Cardiac septum (tissue), 1 donor: Measurements from ENCODE around the gene SLC39A11. TPM values are rescaled to one million over a fixed set of nuclear protein-coding genes. Genes with fewer than 3 reads are reported as not detected.
"Not testable (repeated sequence)": the region's sequence is repeated elsewhere in the genome, so short reads cannot be mapped to it uniquely, and the experiment has no call there.

Experiments used
- DNase-seq: peaks from one replicate; pipeline ENCODE4 v3.0.0-alpha.2; 2020; ENCODE audit warnings: low spot score
- intact Hi-C: fragments of 100-400 bp; cut with DNase I; formaldehyde crosslinking; loops from one replicate; pipeline ENCODE4 v1.14.0; 2022
- total RNA-seq: library from RNA; stranded (reverse); fragmentation: NEBNext Ultra II Directional; extraction: Animal tissue kit (Norgen Biotek cat#: 25700); gene quantifications from one replicate; pipeline ENCODE4 v1.2.1, GENCODE V29; 2021
- donor health status: DM: no; HTN: no; CAD: no.

Gene SLC39A11
- total RNA-seq, 1 donor from 2014 or later, result 7.2 TPM

DNA sequence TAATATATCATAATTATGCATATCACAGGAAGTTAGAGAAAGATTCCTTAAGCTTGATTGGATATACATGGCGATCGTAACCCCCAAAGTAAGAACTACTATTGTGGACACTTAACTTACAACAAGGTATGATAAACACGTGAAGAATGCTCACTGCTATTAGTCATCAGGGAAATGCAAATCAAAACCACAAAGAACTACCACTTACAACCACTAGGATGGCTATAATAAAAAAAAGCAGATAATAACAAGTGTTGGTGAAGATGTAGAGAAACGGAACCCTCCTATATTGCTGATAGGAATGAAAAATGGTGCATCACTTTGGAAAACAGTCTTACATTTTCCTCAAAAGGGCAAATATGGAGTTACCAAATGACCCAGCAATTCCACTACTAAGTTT is 265.9 kb downstream of the SLC39A11 start:
- intact Hi-C loops, result no loop called here
- no peak for DNase-seq

DNA sequence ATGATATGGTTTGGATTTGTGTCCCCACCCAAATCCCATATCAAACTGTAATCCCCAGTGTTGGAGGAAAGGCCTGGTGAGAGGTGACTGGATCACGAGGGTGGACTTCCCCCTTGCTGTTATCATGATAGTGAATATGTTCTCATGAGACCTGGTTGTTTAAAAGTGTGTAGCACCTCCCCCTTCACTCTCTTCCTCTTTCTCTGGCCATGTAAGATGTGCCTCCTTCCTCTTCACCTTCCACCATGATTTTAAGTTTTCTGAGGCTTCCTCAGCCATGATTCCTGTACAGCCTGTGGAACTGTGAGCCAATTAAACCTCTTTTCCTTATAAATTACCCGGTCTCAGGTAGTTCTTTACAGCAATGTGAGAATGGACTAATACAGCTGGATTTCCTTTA is 266.4 kb downstream of the SLC39A11 start:
- intact Hi-C loops, DNase-seq: not testable (repeated sequence)

DNA sequence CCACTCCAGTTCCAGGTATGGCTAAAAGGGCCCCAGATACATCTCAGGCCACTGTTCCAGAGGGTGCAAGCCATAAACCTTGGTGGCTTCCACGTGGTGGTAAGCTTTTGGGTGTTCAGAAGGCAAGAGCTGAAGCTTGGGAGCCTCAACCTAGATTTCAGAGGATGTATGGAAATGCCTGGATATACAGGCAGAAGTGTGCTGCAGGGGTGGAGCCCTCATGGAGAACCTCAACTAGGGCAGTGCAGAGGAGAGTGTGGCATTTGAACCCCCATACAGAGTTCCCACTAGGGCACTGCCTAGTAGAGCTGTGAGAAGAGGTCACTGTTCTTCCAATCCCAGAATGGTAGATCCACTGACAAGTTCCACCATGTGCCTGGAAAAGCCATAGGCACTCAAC is 267.3 kb downstream of the SLC39A11 start:
- DNase-seq, result no peak
- intact Hi-C loops, result no loop called here

DNA sequence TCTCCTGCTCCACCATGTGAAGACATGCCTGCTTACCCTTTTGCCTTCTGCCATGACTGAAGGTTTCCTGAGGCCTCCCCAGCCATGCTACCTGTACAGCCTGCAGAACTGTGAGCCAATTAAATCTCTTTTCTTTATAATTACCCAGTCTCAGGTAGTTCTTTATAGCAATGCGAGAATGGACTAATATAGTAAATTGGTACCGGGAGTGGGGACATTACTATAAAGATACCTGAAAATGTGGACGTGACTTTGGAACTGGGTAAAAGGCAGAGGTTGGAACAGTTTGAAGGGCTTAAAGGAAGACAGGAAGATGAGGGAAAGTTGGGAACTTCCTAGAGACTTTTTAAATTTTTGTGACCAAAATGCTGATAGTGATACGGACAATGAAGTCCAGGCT is 268.2 kb downstream of the SLC39A11 start:
- intact Hi-C loops, DNase-seq: not testable (repeated sequence)

DNA sequence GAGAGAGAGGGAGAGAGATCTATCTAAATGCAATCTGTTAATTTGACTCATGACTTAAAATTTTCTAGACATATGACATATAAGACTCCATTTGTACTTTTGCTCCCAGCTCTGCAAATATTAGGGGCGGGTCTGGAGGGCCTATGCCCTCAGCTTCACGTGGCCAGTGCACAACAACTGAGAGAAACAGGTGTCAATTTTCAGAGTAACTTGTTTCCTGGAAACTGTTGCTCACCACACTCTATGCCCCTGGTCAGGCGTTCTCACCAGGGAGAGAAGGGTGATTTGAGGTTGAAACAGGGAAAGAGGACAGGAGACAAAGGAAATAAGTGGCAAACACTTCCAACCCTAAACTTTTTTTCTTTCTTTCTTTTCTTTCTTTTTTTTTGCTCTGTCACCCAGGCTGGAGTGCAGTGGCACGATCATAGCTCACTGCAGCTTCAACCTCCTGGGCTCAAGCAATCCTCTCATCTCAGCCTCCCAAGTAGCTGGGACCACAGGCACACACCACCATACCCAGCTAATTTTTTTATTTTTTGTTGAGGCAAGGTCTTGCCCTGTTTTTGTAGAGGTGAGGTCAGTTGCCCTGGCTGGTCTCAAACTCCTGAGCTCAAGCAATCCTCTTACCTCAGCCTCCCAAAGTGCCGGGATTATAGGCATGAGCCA is 270.0 kb downstream of the SLC39A11 start:
- intact Hi-C loops, result no loop called here
- DNase-seq, result no peak

DNA sequence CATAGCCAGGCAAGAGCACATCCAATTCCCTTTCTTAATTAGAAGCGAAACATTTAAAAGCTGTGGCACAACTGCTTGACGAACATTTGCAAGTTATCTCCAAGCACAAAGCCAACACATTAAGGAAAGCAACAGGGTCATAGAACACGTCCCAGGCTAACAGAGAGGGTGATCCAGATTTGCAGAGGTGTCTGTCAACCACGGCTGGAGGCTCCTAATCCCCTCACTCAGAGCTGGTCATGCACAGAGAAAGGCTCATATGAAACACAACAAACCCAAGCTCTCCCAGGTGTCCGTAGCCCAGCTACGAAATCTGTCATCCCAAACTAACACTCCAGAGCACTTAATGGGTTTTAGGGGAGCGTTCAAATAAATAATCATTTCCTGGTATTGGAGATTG is 276.1 kb downstream of the SLC39A11 start:
- DNase-seq, result no peak
- intact Hi-C loops, result no loop called here

DNA sequence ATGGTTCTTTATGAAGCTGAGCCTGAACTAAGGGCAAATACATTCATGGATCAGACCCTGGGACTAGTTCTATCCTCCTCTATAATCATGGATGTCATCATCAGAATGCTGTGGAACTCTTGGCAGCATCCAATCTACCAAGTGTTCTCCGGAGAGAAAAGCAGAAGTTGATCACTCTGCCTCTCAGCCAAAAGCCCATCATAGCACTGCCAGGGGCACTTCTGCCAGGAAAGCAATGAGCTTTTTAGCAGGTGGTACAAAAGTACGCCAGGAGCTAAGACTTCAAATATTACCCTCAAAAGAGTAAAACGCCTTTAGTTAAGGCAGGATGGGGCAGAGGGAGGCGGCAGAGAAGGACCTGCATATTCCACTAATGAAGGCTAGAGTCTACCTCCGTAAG is 279.0 kb downstream of the SLC39A11 start:
- no peak for DNase-seq
- intact Hi-C loops, result no loop called here

DNA sequence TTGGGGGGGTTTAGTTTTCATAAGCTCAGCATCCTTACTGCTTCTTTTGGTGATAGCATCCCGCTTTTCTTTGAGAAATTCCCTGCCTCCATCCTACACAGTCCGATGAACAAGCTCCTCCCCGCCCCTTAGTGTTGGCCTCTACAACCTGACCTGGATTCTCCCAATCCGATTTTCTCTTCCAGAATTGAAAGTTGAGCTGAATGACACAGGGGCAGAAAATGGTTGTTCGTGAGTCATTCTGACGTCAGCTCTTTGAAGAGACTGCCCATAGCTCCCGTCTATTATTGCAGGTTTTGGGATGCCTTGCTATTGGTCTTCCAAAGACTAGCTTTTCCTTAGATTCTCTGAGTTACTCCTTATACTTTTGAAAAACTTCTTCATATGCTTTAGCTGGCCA is 279.7 kb downstream of the SLC39A11 start:
- intact Hi-C loops, result no loop called here
- DNase-seq, result no peak

DNA sequence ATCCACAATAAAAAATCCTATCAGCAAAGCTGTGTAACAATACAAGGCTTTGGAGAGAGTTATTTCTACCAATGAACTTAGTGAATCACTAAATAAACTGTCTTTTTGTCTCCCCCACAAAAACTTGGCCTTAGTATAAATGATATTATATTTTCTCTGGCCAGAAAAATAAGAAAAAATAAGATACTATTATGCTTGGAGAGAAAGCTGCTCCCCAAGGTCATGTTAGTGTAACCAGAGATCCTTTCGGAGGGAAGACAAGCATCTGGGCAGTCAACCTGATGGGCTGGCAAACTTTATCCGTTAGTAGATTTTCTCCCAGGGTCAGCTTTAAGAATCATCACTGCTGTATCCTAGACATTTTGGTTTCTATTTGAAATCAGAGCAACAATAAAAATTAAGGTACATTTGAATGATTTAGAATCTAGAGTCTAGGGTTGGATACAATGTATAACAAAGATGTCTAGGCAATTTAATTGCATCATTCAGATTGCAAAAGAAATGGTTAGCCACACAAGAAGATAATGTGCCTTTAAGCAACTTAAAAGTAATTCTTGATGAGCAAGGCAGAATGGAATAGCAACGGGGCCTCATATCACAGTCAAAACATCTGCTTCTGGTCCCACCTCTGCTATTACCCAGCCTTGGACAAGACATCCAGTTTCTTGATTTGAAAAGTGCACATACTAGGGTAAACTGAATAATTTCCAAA is 280.4 kb downstream of the SLC39A11 start:
- intact Hi-C loops, result no loop called here

DNA sequence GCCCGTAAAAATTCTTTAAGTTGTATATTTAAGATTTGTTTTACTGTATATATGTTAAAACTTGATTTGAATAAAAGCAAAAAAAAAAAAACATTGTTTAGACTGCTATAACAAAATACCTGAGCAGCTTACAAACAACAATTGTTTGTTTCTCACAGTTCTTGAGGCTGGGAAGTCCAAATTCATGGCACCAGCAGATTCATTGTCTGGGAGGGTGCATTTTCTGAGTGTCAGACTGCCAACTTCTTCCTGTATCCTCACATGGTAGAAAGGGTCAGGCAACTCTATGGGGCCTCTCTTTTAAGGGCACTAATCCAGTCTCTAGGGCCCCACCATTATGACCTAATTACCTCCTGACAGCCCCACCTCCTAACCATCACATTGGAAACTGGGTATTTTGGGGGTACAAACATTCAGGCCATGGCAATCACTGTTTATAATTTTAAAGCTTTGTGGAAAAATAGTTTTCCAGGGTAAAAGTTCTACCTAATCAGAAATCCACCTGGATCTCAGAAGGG is 281.4 kb downstream of the SLC39A11 start:
- no peak for DNase-seq
- intact Hi-C loops, result no loop called here

More for the DNA sequence above, 280.4 kb downstream of the SLC39A11 start:
- DNase-seq, result no peak

DNA sequence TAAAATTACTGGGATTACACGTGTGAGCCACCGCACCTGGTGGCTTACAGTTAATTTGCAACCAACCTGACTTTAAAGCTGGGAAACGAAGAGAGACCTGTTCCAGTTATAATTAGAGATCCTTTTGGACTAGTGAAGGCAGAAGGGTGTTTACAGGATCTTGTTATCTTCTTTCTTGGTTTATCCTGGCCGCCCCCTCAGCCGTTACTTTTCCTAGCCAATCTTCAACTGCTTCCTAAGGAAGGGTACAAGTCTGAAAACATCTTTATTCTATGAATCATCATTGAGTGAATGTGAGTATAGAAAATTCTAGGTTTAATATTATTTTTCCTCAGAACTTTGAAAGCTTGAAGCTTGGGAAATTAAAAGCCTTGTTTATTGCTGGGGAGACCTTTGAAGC is 286.5 kb downstream of the SLC39A11 start:
- intact Hi-C loops, result no loop called here
- DNase-seq, result no peak

DNA sequence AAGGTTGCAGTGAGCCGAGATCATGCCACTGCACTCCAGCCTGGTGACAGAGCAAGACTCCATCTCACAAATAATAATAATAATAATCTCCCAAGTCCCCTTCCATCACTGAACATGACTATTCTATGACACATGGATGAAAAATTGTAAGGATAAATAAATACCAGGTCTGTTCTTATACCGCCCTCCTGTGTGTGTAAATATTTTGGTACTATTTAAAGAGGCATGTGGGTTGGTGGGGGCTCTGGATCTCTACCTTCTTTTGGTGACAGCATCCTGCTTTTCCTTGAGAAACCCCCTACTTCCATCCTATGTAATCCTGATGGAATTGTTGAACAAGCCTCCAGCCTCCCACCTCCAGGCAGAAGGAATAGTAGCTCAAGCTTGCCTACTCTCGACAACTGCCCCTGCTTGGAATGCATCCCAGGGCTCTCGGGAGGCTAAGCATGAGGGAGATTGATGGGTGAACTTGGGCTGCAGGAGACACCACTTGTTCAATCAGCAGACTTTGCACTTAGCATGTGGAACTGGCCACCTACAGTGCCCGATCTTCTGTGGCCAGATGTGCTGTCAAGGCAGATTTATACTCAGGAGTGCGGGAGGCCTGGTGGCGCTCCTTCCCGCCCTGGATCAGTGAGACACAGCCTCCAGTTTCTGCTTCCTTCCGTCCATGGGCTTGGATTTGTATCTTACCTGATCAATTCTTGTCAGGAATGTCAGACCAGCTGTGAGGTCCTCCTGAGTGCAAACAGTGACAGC is 287.4 kb downstream of the SLC39A11 start:
- DNase-seq, result no peak
- intact Hi-C loops, result no loop called here

DNA sequence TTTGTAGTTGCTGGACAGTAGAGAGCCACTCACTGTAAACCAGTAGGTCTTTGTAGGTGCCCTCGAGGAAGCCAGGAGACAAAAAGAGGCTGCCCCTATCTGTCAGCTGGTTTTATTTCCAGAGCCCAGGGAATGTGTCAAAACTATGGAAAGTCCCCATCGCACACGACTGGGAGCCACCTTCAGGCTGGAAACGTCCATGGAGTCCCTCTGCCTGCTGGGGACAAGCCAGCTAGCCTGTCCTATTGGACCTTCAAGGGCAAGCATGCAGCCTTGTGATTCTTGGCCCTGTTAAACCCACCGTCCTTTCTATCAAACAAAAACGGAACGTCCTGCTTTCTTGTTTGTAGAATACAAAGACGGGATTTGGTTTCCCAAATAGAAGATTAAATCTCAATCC is 289.8 kb downstream of the SLC39A11 start:
- intact Hi-C loops, result no loop called here
- no peak for DNase-seq

DNA sequence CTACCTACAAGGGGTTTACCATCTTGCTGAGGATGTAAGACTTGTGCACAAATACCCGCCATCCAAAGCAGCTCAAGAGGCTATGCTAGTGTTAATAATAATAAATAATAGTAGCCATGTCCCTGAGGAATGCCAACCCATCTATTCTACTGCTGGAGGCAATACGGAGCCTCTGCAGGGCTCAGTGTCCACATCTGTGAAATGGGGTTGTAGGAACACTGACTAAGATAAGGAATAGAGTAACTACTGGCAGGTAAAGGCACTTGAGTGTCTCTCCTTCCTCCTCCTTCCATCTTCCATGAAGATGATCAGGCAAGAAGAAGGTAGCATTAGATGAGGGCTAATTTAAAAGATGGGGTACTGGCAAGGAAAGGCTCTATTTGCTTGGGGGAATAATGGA is 295.3 kb downstream of the SLC39A11 start:
- DNase-seq, result no peak
- intact Hi-C loops, result no loop called here

DNA sequence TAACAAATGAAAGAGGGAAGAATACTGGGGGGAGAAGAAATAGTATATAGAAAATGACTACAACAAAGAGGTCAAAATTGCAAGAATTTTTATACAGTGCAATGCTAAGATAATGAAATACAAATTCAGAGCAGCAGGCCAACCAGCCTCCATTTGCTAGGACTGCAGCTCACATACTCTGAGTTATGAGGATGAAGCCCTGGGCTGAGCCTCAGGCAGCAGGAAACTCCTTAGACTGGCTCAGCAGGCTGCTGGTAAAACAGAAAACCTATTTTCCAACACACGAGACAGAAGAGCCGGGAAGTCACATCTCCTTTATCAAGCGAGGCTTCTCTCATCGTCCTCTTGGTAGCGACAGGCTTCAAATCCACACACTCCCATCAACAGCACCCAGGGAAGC is 296.5 kb downstream of the SLC39A11 start:
- no peak for DNase-seq
- intact Hi-C loops, result no loop called here

DNA sequence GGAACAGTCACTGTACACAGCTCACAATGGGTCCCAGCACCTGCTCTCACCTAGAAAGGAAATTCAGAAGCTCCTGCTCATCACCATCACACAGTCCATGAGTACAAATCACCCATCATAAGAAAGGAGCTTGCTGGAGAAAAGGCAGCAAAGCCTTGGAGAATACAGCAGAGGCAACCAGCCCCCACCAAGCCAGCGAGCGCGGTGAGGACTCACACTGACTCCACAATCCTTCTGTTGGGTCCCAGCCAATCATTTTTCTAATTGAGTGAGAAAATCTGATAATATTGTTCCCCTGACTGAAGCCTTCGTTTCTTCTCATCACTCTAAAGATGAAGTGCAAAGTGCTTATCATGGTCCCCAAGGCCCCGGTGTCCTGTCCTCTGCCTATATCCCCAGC is 298.3 kb downstream of the SLC39A11 start:
- DNase-seq, result no peak
- intact Hi-C loops, result no loop called here

DNA sequence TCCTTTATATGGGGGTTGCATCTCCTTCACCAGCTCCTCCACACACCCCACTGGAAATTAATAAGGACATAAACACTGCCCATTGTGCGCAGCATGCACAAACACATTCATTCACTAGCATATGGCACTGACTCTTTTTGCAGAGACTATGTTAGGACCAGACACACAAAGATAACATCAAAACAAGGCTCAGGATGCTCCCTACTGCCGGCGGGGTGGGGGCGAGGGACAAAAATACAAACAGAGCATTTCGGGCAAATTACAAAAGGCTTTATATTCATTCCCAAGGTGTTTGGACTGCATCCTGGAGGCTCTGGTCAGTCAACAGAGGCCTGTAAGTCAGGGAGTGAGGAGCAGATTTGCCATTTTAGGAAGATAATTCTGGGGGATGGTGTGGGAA is 299.7 kb downstream of the SLC39A11 start:
- no peak for DNase-seq
- intact Hi-C loops, result no loop called here

DNA sequence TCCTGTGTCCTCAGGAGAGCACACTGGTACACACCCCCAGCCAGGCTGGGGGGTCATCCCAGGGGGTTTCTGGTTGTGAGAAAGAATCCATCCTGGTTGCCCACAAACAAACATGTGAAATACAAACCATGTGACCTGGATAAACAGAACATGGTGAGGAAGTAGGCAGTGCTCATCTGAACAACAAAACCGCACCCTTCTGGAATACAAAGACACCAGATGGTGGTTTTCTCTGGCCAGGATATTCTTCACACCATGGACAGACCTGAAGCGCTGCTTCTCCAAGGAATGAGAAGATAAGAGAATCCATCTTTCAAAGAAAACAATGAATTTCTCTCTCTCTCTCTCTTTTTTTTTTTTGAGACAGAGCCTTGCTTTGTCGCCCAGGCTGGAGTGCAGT is 302.3 kb downstream of the SLC39A11 start:
- no peak for DNase-seq
- intact Hi-C loops, result no loop called here

DNA sequence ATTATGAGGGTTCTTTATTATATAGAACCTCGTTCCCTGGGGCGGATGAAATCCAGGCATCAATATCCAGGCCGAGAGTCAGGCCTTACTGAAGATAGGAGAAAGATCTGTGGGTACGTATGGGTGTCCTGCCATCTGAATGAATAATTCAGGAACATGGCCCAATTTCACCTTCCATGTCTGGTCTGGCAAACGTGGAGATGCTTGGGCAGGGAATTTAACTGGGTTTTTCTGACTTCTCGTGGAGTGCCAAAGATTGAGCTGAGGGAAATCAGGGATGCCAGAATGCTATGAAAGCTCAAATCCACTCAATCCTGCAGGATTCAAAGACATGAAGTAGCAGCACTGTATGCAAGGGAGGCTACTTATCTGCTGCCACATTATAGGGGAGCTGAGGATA is 302.8 kb downstream of the SLC39A11 start:
- intact Hi-C loops, result no loop called here
- DNase-seq, result no peak

DNA sequence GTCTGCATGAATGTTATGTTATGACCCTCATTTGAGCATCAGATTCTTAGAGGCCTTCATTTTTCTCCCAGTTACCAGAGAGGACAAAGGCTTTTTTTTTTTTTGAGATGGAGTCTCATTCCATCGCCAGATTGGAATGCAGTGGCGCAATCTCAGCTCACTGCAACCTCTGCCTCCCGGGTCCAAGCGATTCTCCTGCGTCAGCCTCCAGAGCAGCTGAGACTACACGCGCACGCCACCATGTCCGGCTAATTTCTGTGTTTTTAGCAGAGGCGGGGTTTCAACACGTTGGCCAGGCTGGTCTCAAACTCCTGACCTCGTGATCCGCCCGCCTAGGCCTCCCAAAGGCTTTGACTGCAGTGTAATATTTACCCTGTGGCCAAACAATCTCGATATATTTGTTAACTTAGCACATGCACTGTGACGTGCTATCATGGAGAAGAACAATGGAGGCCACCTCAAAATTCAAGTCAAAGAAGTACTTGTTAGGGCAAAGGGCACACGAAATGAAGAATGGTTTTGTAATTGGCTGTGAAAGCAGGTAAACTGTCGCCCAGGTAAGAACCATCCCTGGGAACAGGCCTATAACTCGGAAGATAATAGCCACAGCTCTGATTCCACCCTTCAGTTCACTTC is 303.4 kb downstream of the SLC39A11 start:
- no peak for DNase-seq
- intact Hi-C loops, result no loop called here
